Measurements from ENCODE around the gene SLC7A14.

- no peak for TF ChIP-seq CTCF (IDR thresholded peaks at IDR 0.05; ENCODE audit: insufficient read depth, low read depth, low read length)
- TF ChIP-seq EZH2 (IDR thresholded peaks at IDR 0.05; ENCODE audit: insufficient read depth, low read length), result no peak
Measured at GRCh38 chr3:170524073-170524472, 61.8 kb downstream of the SLC7A14 start.
